ACC112 (cell line): Measurements from ENCODE around the gene SLX9.

ENCODE experiments used
- H2AFZ ChIP-seq: fragments of 200-600 bp; sonication (generic); one replicate; pipeline ENCODE4 v1.6.0; 2017; ENCODE audit warnings: antibody characterized with exemption, low read length; ENCODE audit not compliant: unreplicated experiment
- H3K27ac ChIP-seq: fragments of 200-600 bp; sonication (generic); 2 replicates; pipeline ENCODE4 v1.5.1; 2014; ENCODE audit warnings: low read depth, mild to moderate bottlenecking, antibody characterized with exemption, low read length, moderate library complexity
- H3K27me3 ChIP-seq: fragments of 200-600 bp; sonication (generic); 2 replicates; pipeline ENCODE4 v1.6.1; 2014; ENCODE audit warnings: mild to moderate bottlenecking, antibody characterized with exemption, low read length, moderate library complexity, mixed read lengths; ENCODE audit not compliant: insufficient read depth
- H3K36me3 ChIP-seq: fragments of 200-600 bp; sonication (generic); 2 replicates; pipeline ENCODE4 v1.6.1; 2016; ENCODE audit warnings: mild to moderate bottlenecking, antibody characterized with exemption, low read length, moderate library complexity, mixed read lengths; ENCODE audit not compliant: insufficient read depth
- H3K4me1 ChIP-seq: fragments of 200-600 bp; sonication (generic); one replicate; pipeline ENCODE4 v1.6.1; 2016; ENCODE audit warnings: low read length, mixed read lengths; ENCODE audit not compliant: insufficient read depth, unreplicated experiment, control insufficient read depth
- H3K4me3 ChIP-seq: fragments of 200-600 bp; sonication (generic); 2 replicates; pipeline ENCODE4 v1.5.1; 2014; ENCODE audit warnings: mild to moderate bottlenecking, low read depth, low read length
- H3K79me2 ChIP-seq: fragments of 200-600 bp; sonication (generic); one replicate; pipeline ENCODE4 v1.6.0; 2016; ENCODE audit warnings: low read length; ENCODE audit not compliant: control insufficient read depth, unreplicated experiment, insufficient read depth

The SLX9 gene

GRCh38 chr21:44903050-44903685 is 36.7 kb upstream of the SLX9 start:
- Histone ChIP-seq H3K4me1 (no peaks in the 10 kb centered on the region), H3K79me2 (no peaks in the 10 kb centered on the region), H2AFZ (no peak overlapping the region), H3K27ac (no peak overlapping the region), H3K36me3 (no peaks in the 10 kb centered on the region), H3K27me3 (peaks cover 25% of the 10 kb centered on the region), H3K4me3 (no peak overlapping the region)

DNA sequence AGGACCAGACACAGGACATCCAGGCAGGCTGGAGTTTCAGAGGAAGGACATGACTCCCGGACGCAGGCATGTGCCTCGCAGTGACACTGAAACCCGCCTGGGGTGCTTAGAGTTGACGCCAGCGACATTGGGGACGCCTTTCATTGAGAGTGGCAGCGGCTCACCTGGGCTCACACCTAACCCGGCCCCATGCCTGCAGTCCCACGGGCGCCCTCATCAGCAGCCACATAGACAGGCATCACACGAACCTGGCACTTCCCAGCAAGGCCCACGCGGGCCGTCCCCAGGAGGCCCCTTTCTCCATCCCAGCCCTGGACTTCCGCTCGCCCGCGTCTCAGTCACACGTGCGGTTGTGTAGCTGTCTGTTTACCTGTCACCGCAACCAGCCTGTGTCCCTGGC is 36.1 kb upstream of the SLX9 start:
- Histone ChIP-seq H3K27me3 (peaks cover 19% of the 10 kb centered on the region), H3K36me3 (no peaks in the 10 kb centered on the region), H3K4me1 (no peaks in the 10 kb centered on the region), H3K27ac (no peak overlapping the region), H3K4me3 (no peak overlapping the region), H2AFZ (no peak overlapping the region), H3K79me2 (no peaks in the 10 kb centered on the region)

DNA sequence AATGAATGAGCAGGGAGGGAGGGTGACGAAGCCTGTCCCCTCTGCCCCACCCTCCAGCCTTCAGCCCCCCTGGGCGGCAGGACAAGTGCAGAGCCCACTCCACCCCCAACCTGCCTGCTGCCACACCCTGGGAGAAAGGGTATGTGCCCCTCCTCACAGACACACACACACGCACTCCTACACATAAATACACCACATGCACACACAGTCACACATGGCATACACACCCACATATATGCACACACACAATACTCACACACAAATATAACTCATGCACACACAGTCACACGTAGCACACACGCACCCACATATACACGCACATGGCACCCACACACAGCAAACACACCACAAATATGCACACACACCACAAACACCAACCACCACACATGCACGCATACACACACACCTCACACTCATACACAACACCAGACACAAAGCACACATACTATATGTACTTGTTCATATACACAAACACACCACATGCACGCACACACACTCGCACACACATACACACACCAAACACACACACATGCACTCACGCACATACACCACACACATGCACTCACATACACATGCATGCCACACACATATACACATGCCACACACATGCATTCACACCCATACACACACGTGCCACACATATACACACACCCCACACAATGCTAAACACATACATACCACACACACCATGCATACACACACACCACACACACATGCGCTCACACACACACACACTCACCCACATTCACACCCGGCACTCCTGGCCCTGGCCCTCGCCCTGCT is 35.5 kb upstream of the SLX9 start:
- Histone ChIP-seq H3K36me3 (no peaks in the 10 kb centered on the region), H3K4me3 (no peak overlapping the region), H3K27me3 (peaks cover 17% of the 10 kb centered on the region), H3K27ac (no peak overlapping the region), H2AFZ (no peak overlapping the region), H3K4me1 (no peaks in the 10 kb centered on the region), H3K79me2 (no peaks in the 10 kb centered on the region)

GRCh38 chr21:44905016-44905727 is 34.7 kb upstream of the SLX9 start:
- no peaks in the 10 kb centered on the region for H3K79me2 ChIP-seq
- H3K4me1 ChIP-seq, result no peaks in the 10 kb centered on the region
- no peak overlapping the region for H3K4me3 ChIP-seq
- H3K36me3 ChIP-seq, result no peaks in the 10 kb centered on the region
- H2AFZ ChIP-seq, result no peak overlapping the region
- no peak overlapping the region for H3K27ac ChIP-seq
- H3K27me3 ChIP-seq, result peaks cover 9% of the 10 kb centered on the region

DNA sequence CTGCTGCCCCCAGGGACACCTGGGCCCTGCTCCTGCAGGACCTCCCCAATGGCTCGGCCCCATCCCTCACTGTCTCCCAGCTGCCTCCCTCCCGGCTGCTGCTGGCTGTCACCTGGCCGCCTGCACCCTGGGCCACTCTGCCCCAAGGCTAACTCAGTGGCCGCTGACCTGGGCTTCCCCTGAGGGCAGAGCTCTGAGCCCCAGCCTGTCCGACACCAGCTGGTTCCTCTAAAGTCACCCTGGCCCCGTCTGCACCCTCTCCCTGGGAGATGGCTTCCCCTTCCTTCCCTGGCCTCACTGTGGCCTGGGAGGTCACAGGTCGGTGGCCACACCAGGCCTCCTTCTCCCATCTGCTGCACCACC is 34.1 kb upstream of the SLX9 start:
- Histone ChIP-seq H3K4me1 (no peaks in the 10 kb centered on the region), H3K27me3 (peaks cover 8% of the 10 kb centered on the region; the same call in 1 of the 2 replicates), H3K36me3 (no peaks in the 10 kb centered on the region)

DNA sequence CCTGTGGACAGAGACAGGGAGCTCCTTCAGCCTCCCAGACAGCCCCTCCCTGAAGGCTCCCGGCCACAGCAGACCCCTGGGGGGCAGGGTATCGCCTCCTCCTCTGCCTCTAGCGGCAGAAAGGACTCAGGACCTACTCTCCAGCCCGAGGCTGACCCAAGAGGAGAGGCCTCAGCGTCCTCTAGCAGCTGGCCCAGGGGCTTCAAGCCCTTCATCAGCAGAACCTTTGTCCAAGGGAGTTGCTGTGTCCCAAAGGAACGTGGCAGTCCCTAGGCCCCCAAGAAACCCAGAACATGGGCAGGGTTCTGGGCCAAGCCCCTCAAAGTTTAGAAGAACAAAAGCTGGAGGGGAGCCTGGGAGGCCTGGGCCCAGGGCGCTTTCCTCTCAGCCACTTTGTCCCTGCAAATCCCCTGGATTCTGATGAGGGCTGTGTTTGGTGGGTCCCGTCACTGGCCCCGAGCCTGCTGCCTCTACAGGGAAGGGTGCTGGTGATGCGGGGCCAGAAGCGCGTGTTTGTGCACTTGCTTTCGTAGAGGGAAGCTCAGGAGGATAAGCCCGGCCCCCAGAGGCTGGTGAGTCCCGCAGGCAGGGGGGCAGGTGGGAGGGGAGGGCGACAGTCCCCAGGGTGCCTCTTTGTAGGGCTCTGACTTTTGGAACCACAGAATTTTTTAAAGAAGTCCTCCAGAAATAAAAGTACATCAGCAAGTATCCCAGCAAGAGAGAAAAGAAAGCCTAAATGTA is 32.4 kb upstream of the SLX9 start:
- H3K4me1 ChIP-seq, result peaks cover 9% of the 10 kb centered on the region
- H3K27ac ChIP-seq, result no peak overlapping the region
- H3K27me3 ChIP-seq, result peaks cover 4% of the 10 kb centered on the region; the same call in 1 of the 2 replicates
- H3K36me3 ChIP-seq, result no peaks in the 10 kb centered on the region
- peak overlapping the region; percentile 69; the same call in 1 of the 2 replicates for H3K4me3 ChIP-seq
- peak overlapping the region; percentile 77 for H2AFZ ChIP-seq
- H3K79me2 ChIP-seq, result no peaks in the 10 kb centered on the region

More for the DNA sequence above, 34.1 kb upstream of the SLX9 start:
- Histone ChIP-seq H3K27ac (no peak overlapping the region), H3K79me2 (no peaks in the 10 kb centered on the region), H3K4me3 (no peak overlapping the region), H2AFZ (no peak overlapping the region)

DNA sequence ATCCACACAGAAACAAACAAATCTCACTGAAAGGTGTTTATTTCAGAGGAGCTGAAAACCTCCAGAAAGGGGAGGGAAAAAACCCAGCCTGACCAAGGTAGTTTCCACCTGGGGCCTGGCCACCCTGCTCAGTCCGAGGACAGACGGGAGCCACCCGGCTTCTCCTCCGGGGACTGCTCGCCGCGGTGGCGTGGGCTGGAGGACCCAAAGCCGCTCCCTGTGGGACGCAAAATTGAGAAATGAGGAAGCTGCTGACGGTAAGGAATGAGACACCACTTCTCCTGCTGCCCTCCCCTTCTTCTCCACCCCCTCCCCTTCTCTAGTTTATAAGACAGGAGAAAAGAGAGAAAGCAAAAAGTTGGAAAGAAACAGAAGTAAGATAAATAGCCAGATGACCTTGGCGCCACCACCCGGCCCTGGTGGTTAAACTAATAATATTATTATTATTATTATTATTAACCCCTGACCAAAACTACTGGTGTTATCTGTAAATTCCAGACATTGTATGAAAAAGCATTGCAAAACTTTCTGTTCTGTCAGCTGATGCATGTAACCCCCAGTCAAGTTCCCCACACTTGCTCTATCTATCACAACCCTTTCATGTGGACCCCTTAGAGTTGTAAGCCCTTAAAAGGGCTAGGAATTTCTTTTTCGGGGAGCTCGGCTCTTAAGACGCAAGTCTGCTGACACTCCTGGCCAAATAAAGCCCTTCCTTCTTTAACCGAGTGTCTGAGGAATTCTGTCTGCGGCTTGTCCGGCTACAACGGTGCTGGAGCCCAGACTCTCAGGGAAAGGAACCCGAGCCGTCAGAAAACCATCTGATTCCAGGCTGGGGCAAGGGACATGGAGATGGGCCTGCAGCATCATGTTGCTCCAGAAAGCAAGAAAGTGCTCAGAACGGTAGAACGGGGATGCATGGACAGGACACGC is 31.6 kb upstream of the SLX9 start:
- Histone ChIP-seq H3K36me3 (no peaks in the 10 kb centered on the region), H3K27me3 (peaks cover 4% of the 10 kb centered on the region; the same call in 1 of the 2 replicates), H3K4me1 (peaks cover 9% of the 10 kb centered on the region), H3K79me2 (no peaks in the 10 kb centered on the region), H3K27ac (no peak overlapping the region), H2AFZ (peak overlapping the region; percentile 77), H3K4me3 (peak overlapping the region; percentile 69; the same call in 1 of the 2 replicates)

DNA sequence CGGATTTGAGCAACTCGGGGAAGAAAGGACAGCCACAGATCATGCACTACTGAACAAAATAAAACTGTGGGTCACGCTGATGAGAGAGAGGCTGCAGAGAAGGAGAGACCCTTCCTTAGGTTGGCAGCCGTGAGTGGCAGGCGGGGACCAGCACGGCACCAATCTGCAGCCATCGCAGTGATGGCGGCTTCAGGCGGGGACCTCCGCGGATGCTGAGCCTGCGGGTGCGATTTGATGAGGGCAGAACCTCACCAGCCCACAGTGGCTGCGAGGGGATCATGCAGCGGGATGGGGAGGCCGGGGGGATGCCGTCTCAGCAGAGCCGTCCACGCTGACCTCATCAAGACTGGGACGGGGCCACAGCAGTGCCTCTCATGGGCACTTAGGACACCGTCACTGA is 30.9 kb upstream of the SLX9 start:
- Histone ChIP-seq H3K36me3 (no peaks in the 10 kb centered on the region), H3K4me3 (no peak overlapping the region), H3K4me1 (peaks cover 9% of the 10 kb centered on the region), H2AFZ (no peak overlapping the region), H3K79me2 (no peaks in the 10 kb centered on the region), H3K27me3 (peaks cover 4% of the 10 kb centered on the region; the same call in 1 of the 2 replicates), H3K27ac (no peak overlapping the region)

DNA sequence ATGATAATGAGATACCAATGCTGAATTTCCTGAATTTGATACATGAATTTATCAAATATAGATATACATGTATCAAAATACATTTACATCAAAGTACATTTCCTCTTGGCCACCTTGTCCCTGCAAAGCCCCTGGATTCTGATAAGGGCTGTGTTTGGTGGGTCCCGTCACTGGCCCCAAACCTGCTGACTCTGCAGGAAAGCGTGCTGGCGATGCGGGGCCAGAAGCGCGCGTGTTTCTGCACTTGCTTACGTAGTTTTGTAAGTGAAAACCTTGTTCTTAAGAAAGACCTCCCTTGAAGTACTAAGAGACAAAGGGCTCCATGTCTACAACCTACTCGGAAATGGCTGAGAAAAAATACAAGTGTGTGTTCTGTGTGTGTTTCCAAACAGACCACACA is 30.1 kb upstream of the SLX9 start:
- H3K27ac ChIP-seq, result no peak overlapping the region
- H3K27me3 ChIP-seq, result peaks cover 4% of the 10 kb centered on the region; the same call in 1 of the 2 replicates
- H3K4me3 ChIP-seq, result no peak overlapping the region
- H3K36me3 ChIP-seq, result no peaks in the 10 kb centered on the region
- no peaks in the 10 kb centered on the region for H3K79me2 ChIP-seq
- H2AFZ ChIP-seq, result no peak overlapping the region
- H3K4me1 ChIP-seq, result peaks cover 9% of the 10 kb centered on the region
